GM06990 (cell line): ENCODE data around the gene CPPED1.
A peak's percentile ranks its signal among the peaks of the same experiment; 100 is the strongest.

ENCODE experiments used
- DNase-seq: peaks from one replicate; pipeline ENCODE4 v3.0.0-alpha.2; 2011; ENCODE audit not compliant: insufficient read length; ENCODE audit errors: extremely low read depth
- H3K27me3 ChIP-seq: replicated peaks from 2 replicates; pipeline ENCODE4 v1.6.0; 2011; ENCODE audit warnings: low read length; ENCODE audit not compliant: control insufficient read depth, insufficient read depth
- H3K36me3 ChIP-seq: 2 replicates; pipeline ENCODE4 v1.5.1; 2011; ENCODE audit warnings: low read length; ENCODE audit not compliant: control insufficient read depth, insufficient read depth
- H3K4me3 ChIP-seq: replicated peaks from 2 replicates; pipeline ENCODE4 v1.5.1; 2011; ENCODE audit warnings: low read depth, mild to moderate bottlenecking, control low read depth, low read length
- CTCF ChIP-seq: IDR thresholded peaks from 2 replicates; pipeline ENCODE4 v1.5.1; 2011; ENCODE audit warnings: low read length, control low read depth, mild to moderate bottlenecking, inconsistent platforms; ENCODE audit not compliant: insufficient read depth, poor library complexity, severe bottlenecking

Gene CPPED1

GRCh38 chr16:12627394-12627793 lies 176.3 kb downstream of the CPPED1 start:
- no peak for TF ChIP-seq CTCF
- no peak for DNase-seq
- no peak overlapping the region for H3K4me3 ChIP-seq
- H3K36me3 ChIP-seq, result no peaks in the 10 kb centered on the region
- no peaks in the 10 kb centered on the region for H3K27me3 ChIP-seq

- H3K27me3 ChIP-seq, result no peaks in the 10 kb centered on the region
- no peaks in the 10 kb centered on the region for H3K36me3 ChIP-seq
- no peak for TF ChIP-seq CTCF
- no peak overlapping the region for H3K4me3 ChIP-seq
- no peak for DNase-seq
Observed at GRCh38 chr16:12626411-12626810, 177.3 kb downstream of the CPPED1 start.

GRCh38 chr16:12625716-12626115 lies 178.0 kb downstream of the CPPED1 start:
- no peak overlapping the region for H3K4me3 ChIP-seq
- DNase-seq, result no peak
- H3K27me3 ChIP-seq, result no peaks in the 10 kb centered on the region
- no peak for TF ChIP-seq CTCF
- H3K36me3 ChIP-seq, result no peaks in the 10 kb centered on the region

GRCh38 chr16:12625068-12625467 lies 178.6 kb downstream of the CPPED1 start:
- H3K4me3 ChIP-seq, result no peak overlapping the region
- H3K27me3 ChIP-seq, result no peaks in the 10 kb centered on the region
- H3K36me3 ChIP-seq, result no peaks in the 10 kb centered on the region
- DNase-seq, result no peak
- TF ChIP-seq CTCF, result peak; percentile 17

GRCh38 chr16:12620150-12620549 lies 183.5 kb downstream of the CPPED1 start:
- Histone ChIP-seq H3K27me3 (no peaks in the 10 kb centered on the region), H3K36me3 (no peaks in the 10 kb centered on the region), H3K4me3 (no peak overlapping the region)
- no peak for DNase-seq
- no peak for TF ChIP-seq CTCF

GRCh38 chr16:12618515-12618914 lies 185.2 kb downstream of the CPPED1 start:
- DNase-seq, result no peak
- H3K27me3 ChIP-seq, result no peaks in the 10 kb centered on the region

More at GRCh38 chr16:12618515-12618914, 185.2 kb downstream of the CPPED1 start:
- H3K36me3 ChIP-seq, result no peaks in the 10 kb centered on the region
- H3K4me3 ChIP-seq, result no peak overlapping the region
- no peak for TF ChIP-seq CTCF
